ENCODE results near the gene SPOPL. TPM values are rescaled to one million over a fixed set of nuclear protein-coding genes. Genes with fewer than 3 reads are reported as not detected.

SPOPL gene
- total RNA-seq, 2 donors from 2014 or later, result 13.5 to 22.0 TPM

DNA sequence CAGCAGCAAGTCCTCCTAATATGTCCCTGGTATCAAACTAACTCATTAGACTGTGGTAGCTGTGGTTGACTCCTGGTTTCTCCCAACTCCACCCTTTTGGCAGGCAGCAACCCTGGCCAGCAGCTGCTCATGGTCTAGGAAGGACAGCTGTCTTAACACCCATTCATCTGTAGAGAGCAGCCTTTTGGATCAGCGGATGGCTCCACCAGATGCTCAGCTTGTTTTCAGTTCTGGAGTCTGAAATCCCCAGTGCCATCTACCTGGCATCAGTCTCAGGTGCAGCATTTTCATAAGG lies 100.5 kb downstream of the SPOPL start:
- no peaks in the 10 kb centered on the region for H3K27me3 Mint-ChIP-seq
- no peak overlapping the region for H3K4me3 Mint-ChIP-seq
- no peaks in the 10 kb centered on the region for H3K4me1 Mint-ChIP-seq
- no peak overlapping the region for H3K27ac Mint-ChIP-seq
- DNase-seq (no peak), ATAC-seq (no peak)
- H3K9me3 ChIP-seq (ENCODE audit: control insufficient read depth, low read length, poor library complexity, severe bottlenecking), result no peaks in the 10 kb centered on the region
- H3K36me3 Mint-ChIP-seq (ENCODE audit: low read depth), result no peaks in the 10 kb centered on the region

- H3K4me3 Mint-ChIP-seq, result no peak overlapping the region
- H3K36me3 Mint-ChIP-seq (ENCODE audit: low read depth), result no peaks in the 10 kb centered on the region
- no peak for ATAC-seq
- peaks cover 4% of the 10 kb centered on the region for H3K27me3 Mint-ChIP-seq
- H3K27ac Mint-ChIP-seq, result no peak overlapping the region
- H3K4me1 Mint-ChIP-seq, result no peaks in the 10 kb centered on the region
- no peak for DNase-seq
- H3K9me3 ChIP-seq (ENCODE audit: control insufficient read depth, low read length, poor library complexity, severe bottlenecking), result no peaks in the 10 kb centered on the region
These were observed 106.2 kb downstream of the SPOPL start for GRCh38 chr2:138607746-138608145.

DNA sequence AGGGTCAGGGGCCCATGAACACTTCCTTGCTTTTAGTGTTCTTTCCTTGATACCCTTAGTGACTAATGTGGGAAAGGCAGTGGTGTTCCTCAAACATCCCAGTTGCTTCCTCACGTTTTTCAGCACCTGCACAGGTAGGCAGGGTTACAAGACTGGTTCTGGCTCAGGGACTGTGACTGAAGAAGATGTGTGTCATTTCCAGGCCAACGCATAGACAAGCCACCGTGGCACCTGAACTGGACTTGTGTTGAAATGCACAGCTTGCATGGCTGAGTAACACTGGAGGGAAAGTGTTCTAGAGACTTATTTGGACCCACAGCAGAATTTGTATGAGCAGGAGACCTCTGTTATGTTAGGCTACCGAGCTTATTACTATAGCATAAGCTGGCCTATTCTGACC lies 107.9 kb downstream of the SPOPL start:
- no peak for ATAC-seq
- no peaks in the 10 kb centered on the region for H3K4me1 Mint-ChIP-seq
- DNase-seq, result no peak
- no peaks in the 10 kb centered on the region for H3K9me3 ChIP-seq (ENCODE audit: control insufficient read depth, low read length, poor library complexity, severe bottlenecking)
- no peak overlapping the region for H3K4me3 Mint-ChIP-seq
- peaks cover 9% of the 10 kb centered on the region for H3K27me3 Mint-ChIP-seq
- no peak overlapping the region for H3K27ac Mint-ChIP-seq
- no peaks in the 10 kb centered on the region for H3K36me3 Mint-ChIP-seq (ENCODE audit: low read depth)

- Mint-ChIP-seq H3K4me1 (peaks cover 2% of the 10 kb centered on the region), H3K36me3 (ENCODE audit: low read depth) (no peaks in the 10 kb centered on the region), H3K4me3 (no peak overlapping the region), H3K27ac (no peak overlapping the region), H3K27me3 (peaks cover 18% of the 10 kb centered on the region)
- no peak for DNase-seq
- ATAC-seq, result no peak
- H3K9me3 ChIP-seq (ENCODE audit: control insufficient read depth, low read length, poor library complexity, severe bottlenecking), result no peaks in the 10 kb centered on the region
These were observed 108.8 kb downstream of the SPOPL start for GRCh38 chr2:138610201-138610953.

GRCh38 chr2:138615257-138615656 lies 113.7 kb downstream of the SPOPL start:
- no peaks in the 10 kb centered on the region for H3K36me3 Mint-ChIP-seq (ENCODE audit: low read depth)
- no peak overlapping the region for H3K27ac Mint-ChIP-seq
- no peak for DNase-seq
- no peak for ATAC-seq
- no peaks in the 10 kb centered on the region for H3K9me3 ChIP-seq (ENCODE audit: control insufficient read depth, low read length, poor library complexity, severe bottlenecking)
- peaks cover 2% of the 10 kb centered on the region for H3K4me1 Mint-ChIP-seq
- peaks cover 33% of the 10 kb centered on the region for H3K27me3 Mint-ChIP-seq
- no peak overlapping the region for H3K4me3 Mint-ChIP-seq

DNA sequence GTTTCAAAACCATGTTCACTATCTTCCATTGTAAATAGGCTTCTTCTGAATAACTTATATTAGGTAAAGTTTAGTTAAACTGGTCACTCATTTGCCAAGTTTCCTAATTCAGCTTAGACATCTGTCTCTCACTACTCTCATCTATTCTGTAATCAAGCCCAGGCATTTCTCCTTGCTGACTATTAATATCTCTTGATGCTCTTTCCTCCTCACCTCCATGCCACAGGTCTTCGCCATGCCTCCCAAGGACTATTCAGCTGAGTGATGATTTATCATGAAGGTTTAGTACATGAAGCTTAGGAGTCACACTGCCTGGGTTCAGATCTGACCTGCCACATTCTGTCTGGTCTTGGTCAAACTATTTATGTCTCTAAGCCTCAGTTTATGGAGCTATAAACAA lies 115.5 kb downstream of the SPOPL start:
- Mint-ChIP-seq H3K4me1 (peaks cover 2% of the 10 kb centered on the region), H3K27me3 (peaks cover 41% of the 10 kb centered on the region), H3K36me3 (ENCODE audit: low read depth) (no peaks in the 10 kb centered on the region), H3K27ac (no peak overlapping the region), H3K4me3 (no peak overlapping the region)
- DNase-seq (no peak), ATAC-seq (no peak)
- H3K9me3 ChIP-seq (ENCODE audit: control insufficient read depth, low read length, poor library complexity, severe bottlenecking), result no peaks in the 10 kb centered on the region

GRCh38 chr2:138618971-138619370 lies 117.4 kb downstream of the SPOPL start:
- H3K9me3 ChIP-seq (ENCODE audit: control insufficient read depth, low read length, poor library complexity, severe bottlenecking), result no peaks in the 10 kb centered on the region
- DNase-seq, result no peak
- ATAC-seq, result no peak
- H3K36me3 Mint-ChIP-seq (ENCODE audit: low read depth), result no peaks in the 10 kb centered on the region
- no peak overlapping the region for H3K27ac Mint-ChIP-seq
- H3K27me3 Mint-ChIP-seq, result peaks cover 37% of the 10 kb centered on the region
- H3K4me1 Mint-ChIP-seq, result peaks cover 2% of the 10 kb centered on the region
- no peak overlapping the region for H3K4me3 Mint-ChIP-seq

- DNase-seq (no peak), ATAC-seq (no peak)
- H3K9me3 ChIP-seq (ENCODE audit: control insufficient read depth, low read length, poor library complexity, severe bottlenecking), result no peaks in the 10 kb centered on the region
- H3K4me3 Mint-ChIP-seq, result no peak overlapping the region
- H3K4me1 Mint-ChIP-seq, result no peaks in the 10 kb centered on the region
- peaks cover 33% of the 10 kb centered on the region for H3K27me3 Mint-ChIP-seq
- H3K36me3 Mint-ChIP-seq (ENCODE audit: low read depth), result no peaks in the 10 kb centered on the region
- no peak overlapping the region for H3K27ac Mint-ChIP-seq
These were observed 118.9 kb downstream of the SPOPL start for GRCh38 chr2:138620431-138620830.

DNA sequence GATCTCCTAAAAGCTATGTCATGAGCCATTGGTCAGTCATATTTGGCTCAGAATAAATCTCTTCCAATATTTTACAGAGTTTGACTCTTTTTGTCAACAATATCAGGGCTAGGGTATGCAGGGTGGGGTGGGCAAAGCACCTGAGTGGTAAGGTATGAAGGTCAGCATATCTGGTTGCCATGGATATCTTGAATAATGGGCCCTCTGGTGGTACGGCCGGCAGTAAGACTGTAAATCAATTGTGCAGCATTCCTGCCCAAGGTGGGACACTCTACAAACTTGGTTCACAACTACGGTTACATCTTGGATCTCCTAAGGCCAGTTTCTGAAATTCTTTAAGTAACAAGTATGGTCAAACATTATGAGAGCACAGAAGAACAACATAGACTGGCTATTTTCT lies 119.6 kb downstream of the SPOPL start:
- no peak overlapping the region for H3K4me3 Mint-ChIP-seq
- no peaks in the 10 kb centered on the region for H3K4me1 Mint-ChIP-seq
- no peak for ATAC-seq
- H3K27me3 Mint-ChIP-seq, result peaks cover 36% of the 10 kb centered on the region
- no peak for DNase-seq
- H3K36me3 Mint-ChIP-seq (ENCODE audit: low read depth), result no peaks in the 10 kb centered on the region
- no peak overlapping the region for H3K27ac Mint-ChIP-seq
- H3K9me3 ChIP-seq (ENCODE audit: control insufficient read depth, low read length, poor library complexity, severe bottlenecking), result no peaks in the 10 kb centered on the region

DNA sequence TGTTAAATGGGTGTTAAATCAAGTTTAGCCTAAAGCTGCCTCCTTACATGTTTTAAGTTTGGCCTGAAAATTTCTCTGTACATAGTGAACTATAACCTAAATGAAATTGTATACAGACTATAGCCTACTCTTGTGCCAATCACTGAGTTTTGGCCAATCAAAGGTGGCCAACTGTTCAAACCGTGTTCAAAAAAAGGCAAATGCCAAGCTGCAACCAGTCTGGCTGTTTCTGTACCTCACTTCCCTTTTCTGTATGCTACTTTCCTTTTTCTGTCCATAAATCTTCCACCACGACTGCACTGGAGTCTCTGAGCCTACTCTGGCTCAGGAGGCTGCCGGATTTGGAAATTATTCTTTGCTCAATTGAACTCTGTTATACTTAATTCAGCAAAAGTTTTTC lies 121.0 kb downstream of the SPOPL start:
- DNase-seq, result no peak
- H3K27me3 Mint-ChIP-seq, result peaks cover 48% of the 10 kb centered on the region
- ATAC-seq, result no peak
- no peaks in the 10 kb centered on the region for H3K36me3 Mint-ChIP-seq (ENCODE audit: low read depth)
- no peak overlapping the region for H3K4me3 Mint-ChIP-seq
- no peak overlapping the region for H3K27ac Mint-ChIP-seq
- H3K4me1 Mint-ChIP-seq, result no peaks in the 10 kb centered on the region
- H3K9me3 ChIP-seq (ENCODE audit: control insufficient read depth, low read length, poor library complexity, severe bottlenecking), result no peaks in the 10 kb centered on the region

All from T-helper 17 cell (primary cell).